PFSK-1 (cell line): ENCODE data around the gene SLC17A2.

Experiments
- POLR2AphosphoS5 ChIP-seq: IDR thresholded peaks from 2 replicates; pipeline ENCODE4 v1.6.1; 2012; ENCODE audit warnings: low read depth, mild to moderate bottlenecking, control low read depth, low read length, moderate library complexity
- SIN3A ChIP-seq: IDR thresholded peaks from 2 replicates; pipeline ENCODE4 v1.6.1; 2012; ENCODE audit warnings: mild to moderate bottlenecking, low read length, moderate library complexity, borderline replicate concordance; ENCODE audit not compliant: insufficient read depth
- TAF1 ChIP-seq: IDR thresholded peaks from 2 replicates; pipeline ENCODE4 v1.6.1; 2012; ENCODE audit warnings: low read length, control low read depth, borderline replicate concordance; ENCODE audit not compliant: insufficient read depth
- TF ChIP-seq, protein P1 (sequence below), 2 experiments: IDR thresholded peaks; 2 replicates each; pipeline versions ENCODE4 v1.6.1 to v1.8.0; 2011 to 2012; ENCODE audit warnings: low read depth in 2 of 2, low read length in 2 of 2, control low read depth in 1 of 2, inconsistent platforms in 1 of 2, mild to moderate bottlenecking in 1 of 2, moderate library complexity in 1 of 2; ENCODE audit not compliant: insufficient read depth in 1 of 2

DNA sequence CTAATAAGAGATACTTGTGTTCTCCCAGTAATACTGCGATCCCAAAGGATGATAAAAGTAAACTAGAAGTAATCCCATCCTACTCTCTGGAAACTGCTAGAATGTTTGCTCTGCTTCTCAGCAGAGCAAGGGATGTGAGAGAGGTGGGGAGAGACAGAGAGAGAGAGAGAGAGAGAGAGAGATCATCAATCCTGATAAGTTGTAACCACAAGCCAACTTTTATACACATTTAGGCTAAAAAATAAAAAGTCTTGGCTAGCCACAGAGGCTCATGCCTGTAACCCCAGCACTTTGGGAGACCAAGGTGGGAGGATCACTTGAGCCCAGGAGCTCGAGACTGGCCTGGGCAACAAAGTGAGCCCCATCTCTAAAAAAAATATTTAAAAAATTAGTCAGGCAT, 16.1 kb upstream of the SLC17A2 start:
- no peak for TF ChIP-seq POLR2AphosphoS5
- TF ChIP-seq SIN3A, result no peak
- no peak for TF ChIP-seq TAF1
- TF ChIP-seq, protein P1, sequence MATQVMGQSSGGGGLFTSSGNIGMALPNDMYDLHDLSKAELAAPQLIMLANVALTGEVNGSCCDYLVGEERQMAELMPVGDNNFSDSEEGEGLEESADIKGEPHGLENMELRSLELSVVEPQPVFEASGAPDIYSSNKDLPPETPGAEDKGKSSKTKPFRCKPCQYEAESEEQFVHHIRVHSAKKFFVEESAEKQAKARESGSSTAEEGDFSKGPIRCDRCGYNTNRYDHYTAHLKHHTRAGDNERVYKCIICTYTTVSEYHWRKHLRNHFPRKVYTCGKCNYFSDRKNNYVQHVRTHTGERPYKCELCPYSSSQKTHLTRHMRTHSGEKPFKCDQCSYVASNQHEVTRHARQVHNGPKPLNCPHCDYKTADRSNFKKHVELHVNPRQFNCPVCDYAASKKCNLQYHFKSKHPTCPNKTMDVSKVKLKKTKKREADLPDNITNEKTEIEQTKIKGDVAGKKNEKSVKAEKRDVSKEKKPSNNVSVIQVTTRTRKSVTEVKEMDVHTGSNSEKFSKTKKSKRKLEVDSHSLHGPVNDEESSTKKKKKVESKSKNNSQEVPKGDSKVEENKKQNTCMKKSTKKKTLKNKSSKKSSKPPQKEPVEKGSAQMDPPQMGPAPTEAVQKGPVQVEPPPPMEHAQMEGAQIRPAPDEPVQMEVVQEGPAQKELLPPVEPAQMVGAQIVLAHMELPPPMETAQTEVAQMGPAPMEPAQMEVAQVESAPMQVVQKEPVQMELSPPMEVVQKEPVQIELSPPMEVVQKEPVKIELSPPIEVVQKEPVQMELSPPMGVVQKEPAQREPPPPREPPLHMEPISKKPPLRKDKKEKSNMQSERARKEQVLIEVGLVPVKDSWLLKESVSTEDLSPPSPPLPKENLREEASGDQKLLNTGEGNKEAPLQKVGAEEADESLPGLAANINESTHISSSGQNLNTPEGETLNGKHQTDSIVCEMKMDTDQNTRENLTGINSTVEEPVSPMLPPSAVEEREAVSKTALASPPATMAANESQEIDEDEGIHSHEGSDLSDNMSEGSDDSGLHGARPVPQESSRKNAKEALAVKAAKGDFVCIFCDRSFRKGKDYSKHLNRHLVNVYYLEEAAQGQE (IDR thresholded peaks at IDR 0.05; ENCODE audit: insufficient read depth in 1 of 2, low read depth in 2 of 2, low read length in 2 of 2), result no peak
